GM06990 (cell line): ENCODE results near the gene DAPK3.

Experiments used
- DNase-seq: peaks from one replicate; pipeline ENCODE4 v3.0.0-alpha.2; 2011; ENCODE audit not compliant: insufficient read length; ENCODE audit errors: extremely low read depth
- H3K27me3 ChIP-seq: replicated peaks from 2 replicates; pipeline ENCODE4 v1.6.0; 2011; ENCODE audit warnings: low read length; ENCODE audit not compliant: control insufficient read depth, insufficient read depth
- H3K36me3 ChIP-seq: 2 replicates; pipeline ENCODE4 v1.5.1; 2011; ENCODE audit warnings: low read length; ENCODE audit not compliant: control insufficient read depth, insufficient read depth
- H3K4me3 ChIP-seq: replicated peaks from 2 replicates; pipeline ENCODE4 v1.5.1; 2011; ENCODE audit warnings: low read depth, mild to moderate bottlenecking, control low read depth, low read length
- TF ChIP-seq, protein P1 (sequence below): IDR thresholded peaks from 2 replicates; pipeline ENCODE4 v1.5.1; 2011; ENCODE audit warnings: low read length, control low read depth, mild to moderate bottlenecking, inconsistent platforms; ENCODE audit not compliant: insufficient read depth, poor library complexity, severe bottlenecking

Gene DAPK3

DNA sequence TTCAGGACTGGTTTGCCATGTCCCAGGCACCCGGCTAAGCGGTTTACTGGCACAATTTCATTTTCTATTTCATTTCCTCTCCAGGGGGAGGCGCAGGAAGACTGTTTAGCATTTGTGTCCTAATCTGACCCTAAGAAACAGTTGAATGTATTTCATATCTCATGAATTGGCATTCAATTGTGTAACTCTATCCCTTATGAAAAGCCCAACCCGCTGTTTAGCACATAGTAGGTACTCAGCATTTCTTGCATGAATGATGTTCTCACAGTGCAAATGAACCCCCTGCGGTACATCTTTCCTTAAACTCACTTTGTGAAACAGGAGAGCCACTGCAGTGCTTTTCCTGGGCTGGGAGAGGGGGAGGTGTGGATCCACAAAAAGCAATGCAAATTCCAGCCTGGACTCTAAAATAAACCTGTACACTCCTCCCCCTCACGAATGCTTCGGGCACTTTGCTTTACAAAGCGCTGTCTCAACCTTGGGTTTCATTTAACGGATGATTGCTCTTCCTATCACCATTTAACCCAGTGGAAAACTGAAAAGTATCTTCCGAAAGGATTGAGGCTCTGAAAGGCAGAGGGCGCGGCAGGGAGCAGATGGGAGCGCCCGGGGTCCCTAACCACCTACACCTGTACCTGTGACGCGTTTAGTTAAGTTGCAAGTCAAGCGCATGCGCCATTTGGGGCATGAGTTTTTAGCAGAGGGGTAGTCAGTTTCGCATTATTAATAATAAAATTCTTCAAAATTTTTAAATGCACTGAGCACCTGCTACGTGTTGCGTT, 15.6 kb upstream of the DAPK3 start:
- Histone ChIP-seq H3K27me3 (no peaks in the 10 kb centered on the region), H3K4me3 (peak overlapping the region; percentile 60), H3K36me3 (peaks cover 28% of the 10 kb centered on the region)
- DNase-seq = peak; percentile 57
- TF ChIP-seq, protein P1, sequence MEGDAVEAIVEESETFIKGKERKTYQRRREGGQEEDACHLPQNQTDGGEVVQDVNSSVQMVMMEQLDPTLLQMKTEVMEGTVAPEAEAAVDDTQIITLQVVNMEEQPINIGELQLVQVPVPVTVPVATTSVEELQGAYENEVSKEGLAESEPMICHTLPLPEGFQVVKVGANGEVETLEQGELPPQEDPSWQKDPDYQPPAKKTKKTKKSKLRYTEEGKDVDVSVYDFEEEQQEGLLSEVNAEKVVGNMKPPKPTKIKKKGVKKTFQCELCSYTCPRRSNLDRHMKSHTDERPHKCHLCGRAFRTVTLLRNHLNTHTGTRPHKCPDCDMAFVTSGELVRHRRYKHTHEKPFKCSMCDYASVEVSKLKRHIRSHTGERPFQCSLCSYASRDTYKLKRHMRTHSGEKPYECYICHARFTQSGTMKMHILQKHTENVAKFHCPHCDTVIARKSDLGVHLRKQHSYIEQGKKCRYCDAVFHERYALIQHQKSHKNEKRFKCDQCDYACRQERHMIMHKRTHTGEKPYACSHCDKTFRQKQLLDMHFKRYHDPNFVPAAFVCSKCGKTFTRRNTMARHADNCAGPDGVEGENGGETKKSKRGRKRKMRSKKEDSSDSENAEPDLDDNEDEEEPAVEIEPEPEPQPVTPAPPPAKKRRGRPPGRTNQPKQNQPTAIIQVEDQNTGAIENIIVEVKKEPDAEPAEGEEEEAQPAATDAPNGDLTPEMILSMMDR = peak; percentile 66

DNA sequence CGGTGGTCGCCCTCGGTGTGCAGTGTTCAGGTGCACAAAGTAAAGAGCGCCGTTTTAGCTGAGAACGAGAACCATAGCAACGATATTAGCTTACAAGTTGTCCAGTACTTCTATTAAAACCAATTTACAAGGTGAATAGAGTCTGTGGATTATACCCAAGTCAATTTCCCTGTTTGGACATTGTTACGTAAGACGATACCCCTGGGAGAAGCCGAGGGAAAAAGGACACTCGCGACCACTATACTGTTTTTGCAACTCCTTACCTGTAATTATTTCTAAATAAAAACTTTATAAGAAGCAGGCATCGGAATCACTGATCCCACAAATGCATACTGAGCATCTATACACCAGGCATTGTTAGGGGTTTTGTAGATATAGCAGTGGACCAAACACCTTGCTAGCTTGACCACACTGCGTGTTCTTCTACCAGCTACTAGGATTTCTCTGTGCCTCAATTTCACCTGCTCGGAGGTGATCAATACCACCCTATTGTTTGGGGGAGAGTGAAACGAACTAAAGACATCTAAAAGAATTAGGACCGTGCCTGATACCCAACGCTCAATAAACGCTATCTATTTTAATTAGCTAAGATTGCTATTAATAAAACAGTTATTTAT, 14.9 kb upstream of the DAPK3 start:
- TF ChIP-seq, protein P1 = no peak
- DNase-seq = no peak
- Histone ChIP-seq H3K4me3 (peak overlapping the region; percentile 60), H3K36me3 (peaks cover 35% of the 10 kb centered on the region), H3K27me3 (no peaks in the 10 kb centered on the region)

DNA sequence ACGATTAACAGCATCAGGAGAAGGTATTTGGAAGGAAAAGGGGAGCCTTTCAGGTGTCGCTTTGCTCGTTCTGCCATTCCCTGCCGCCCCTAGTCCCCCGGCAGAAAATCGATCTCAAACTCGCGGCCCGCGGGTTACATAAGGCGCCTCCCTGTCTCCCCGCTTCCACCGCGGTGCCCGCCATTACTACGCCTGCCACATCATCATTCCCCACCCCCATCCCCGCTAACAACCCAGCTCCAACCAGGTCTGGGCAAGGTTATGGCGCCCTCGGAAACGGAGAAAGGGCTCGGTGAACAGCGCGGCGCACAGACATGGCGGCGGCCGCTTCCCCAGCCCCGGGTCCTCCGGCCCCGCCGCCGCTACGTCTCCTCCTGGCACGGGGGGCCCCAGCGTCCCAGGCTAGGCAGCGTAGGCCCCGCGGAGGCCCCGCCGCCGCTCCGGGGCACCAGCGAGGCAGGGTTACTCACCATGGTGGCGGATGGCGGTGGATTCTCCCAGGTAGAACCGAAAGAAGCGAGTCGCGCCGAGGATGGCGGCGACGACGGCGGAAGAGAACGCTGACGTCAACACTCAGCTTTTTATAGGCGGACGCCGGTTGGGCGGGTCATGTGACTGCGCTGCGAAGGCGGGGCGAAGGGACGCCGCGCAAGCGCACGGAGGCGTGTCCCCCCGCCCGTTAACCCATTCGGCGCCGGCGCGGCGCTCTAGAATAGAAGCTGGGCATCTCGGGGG, 14.2 kb upstream of the DAPK3 start, which contains the start of gene EEF2:
EEF2 (minus strand) TSS at position 556 of the 735 bp plus-strand sequence; CDS start at position 473, 83 bp downstream.
- Histone ChIP-seq H3K27me3 (no peaks in the 10 kb centered on the region), H3K36me3 (peaks cover 42% of the 10 kb centered on the region), H3K4me3 (peak within 1 kb of the TSS; percentile 95)
- TF ChIP-seq, protein P1 = no peak
- peak; percentile 91 for DNase-seq

DNA sequence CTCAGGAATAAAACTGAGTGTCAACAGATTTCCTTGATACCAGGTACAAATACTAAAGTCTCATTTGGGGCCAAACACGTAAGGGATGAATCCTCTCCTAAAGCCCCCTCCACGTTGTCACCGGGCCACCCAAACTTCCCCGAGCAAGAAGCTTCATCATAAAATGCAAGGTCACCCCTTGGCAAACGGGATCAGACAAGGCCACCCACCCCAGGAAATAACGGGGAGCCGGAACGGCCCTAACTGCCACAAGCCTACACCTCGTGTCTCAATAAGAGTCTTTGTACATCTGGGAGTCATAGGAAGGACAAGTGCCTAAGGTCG, 13.6 kb upstream of the DAPK3 start:
- Histone ChIP-seq H3K27me3 (no peaks in the 10 kb centered on the region), H3K36me3 (peaks cover 47% of the 10 kb centered on the region), H3K4me3 (peak overlapping the region; percentile 95)
- no peak for DNase-seq
- TF ChIP-seq, protein P1 = no peak

DNA sequence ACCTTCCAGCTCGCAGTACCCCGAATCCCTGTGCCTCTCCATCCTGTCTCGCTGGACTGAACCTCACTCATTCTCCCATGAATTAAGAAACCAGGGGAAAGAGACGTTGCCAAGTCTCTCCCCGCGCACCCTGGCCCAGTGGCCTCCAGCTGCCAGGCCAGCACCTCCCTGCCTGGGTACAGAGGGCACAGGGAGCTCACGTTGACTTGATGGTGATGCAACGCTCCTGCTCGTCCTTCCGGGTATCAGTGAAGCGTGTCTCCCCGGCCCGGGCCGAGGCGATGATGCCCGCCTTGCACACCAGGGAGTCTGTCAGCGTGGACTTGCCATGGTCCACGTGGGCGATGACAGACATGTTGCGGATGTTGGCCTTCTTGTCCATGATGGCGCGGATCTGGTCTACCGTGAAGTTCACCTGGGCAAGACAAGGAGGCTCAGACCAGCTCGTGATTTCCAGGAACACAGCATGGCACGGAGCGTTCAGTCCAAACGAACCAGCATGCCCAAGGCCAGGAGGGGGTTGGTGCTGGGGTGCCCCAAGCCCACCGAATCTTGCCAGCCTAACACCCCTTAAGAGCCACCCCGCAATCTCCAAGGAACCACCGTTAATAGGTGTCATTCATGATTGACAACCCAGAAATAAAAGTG, 13.2 kb upstream of the DAPK3 start:
- H3K27me3 ChIP-seq = no peaks in the 10 kb centered on the region
- peaks cover 52% of the 10 kb centered on the region for H3K36me3 ChIP-seq
- TF ChIP-seq, protein P1 = no peak
- H3K4me3 ChIP-seq = peak overlapping the region; percentile 95
- peak; percentile 75 for DNase-seq
